H9 (cell line): ENCODE results near the gene TXLNG. TPM values are rescaled to one million over a fixed set of nuclear protein-coding genes. Genes with fewer than 3 reads are reported as not detected.
A peak's percentile ranks its signal among the peaks of the same experiment; 100 is the strongest.

ENCODE experiments used
- DNase-seq: peaks from one replicate; pipeline ENCODE4 v3.0.0-alpha.2; 2017
- H2AFZ ChIP-seq: one replicate; pipeline ENCODE4 v1.6.1; 2013; ENCODE audit warnings: mild to moderate bottlenecking, low read length, control low read depth, moderate library complexity
- H2AK5ac ChIP-seq: 2 replicates; pipeline ENCODE4 v1.6.1; 2013; ENCODE audit warnings: low read length, control low read depth, mixed read lengths; ENCODE audit not compliant: insufficient read length
- H2BK120ac ChIP-seq: one replicate; pipeline ENCODE4 v1.6.1; 2013; ENCODE audit warnings: low read depth, mild to moderate bottlenecking, low read length, control low read depth, inconsistent platforms; ENCODE audit not compliant: poor library complexity, severe bottlenecking
- H2BK12ac ChIP-seq: 2 replicates; pipeline ENCODE4 v1.6.1; 2013; ENCODE audit warnings: low read length, control low read depth, mixed read lengths, low read depth; ENCODE audit not compliant: insufficient read length
- H2BK15ac ChIP-seq: 2 replicates; pipeline ENCODE4 v1.6.1; 2013; ENCODE audit warnings: low read depth, low read length, control low read depth
- H2BK20ac ChIP-seq: one replicate; pipeline ENCODE4 v1.6.1; 2013; ENCODE audit warnings: low read depth, mild to moderate bottlenecking, low read length, control low read depth, inconsistent platforms; ENCODE audit not compliant: poor library complexity, severe bottlenecking
- H2BK5ac ChIP-seq: 2 replicates; pipeline ENCODE4 v1.6.1; 2013; ENCODE audit warnings: low read length, control low read depth, mixed read lengths; ENCODE audit not compliant: insufficient read length
- H3K14ac ChIP-seq: 2 replicates; pipeline ENCODE4 v1.6.1; 2013; ENCODE audit warnings: low read length, control low read depth; ENCODE audit not compliant: insufficient read depth
- H3K18ac ChIP-seq: 2 replicates; pipeline ENCODE4 v1.6.1; 2013; ENCODE audit warnings: low read depth, mild to moderate bottlenecking, mixed read lengths, low read length, control low read depth; ENCODE audit not compliant: insufficient read length
- H3K23ac ChIP-seq: 2 replicates; pipeline ENCODE4 v1.6.1; 2013; ENCODE audit warnings: low read length, control low read depth, mixed read lengths, low read depth; ENCODE audit not compliant: insufficient read length
- H3K23me2 ChIP-seq: 2 replicates; pipeline ENCODE4 v1.6.1; 2013; ENCODE audit warnings: low read depth, mild to moderate bottlenecking, mixed read lengths, low read length, control low read depth; ENCODE audit not compliant: insufficient read length, poor library complexity, severe bottlenecking
- H3K27ac ChIP-seq: 2 replicates; pipeline ENCODE4 v1.5.1; 2013; ENCODE audit warnings: low read length, control low read depth, mixed read lengths, low read depth; ENCODE audit not compliant: insufficient read length
- H3K27me3 ChIP-seq: 2 replicates; pipeline ENCODE4 v1.6.1; 2013; ENCODE audit warnings: low read length, control low read depth, inconsistent platforms; ENCODE audit not compliant: insufficient read depth
- H3K4ac ChIP-seq: 2 replicates; pipeline ENCODE4 v1.6.1; 2013; ENCODE audit warnings: low read depth, mild to moderate bottlenecking, control low read depth, inconsistent platforms, low read length, moderate library complexity
- H3K4me1 ChIP-seq: 2 replicates; pipeline ENCODE4 v1.6.1; 2013; ENCODE audit warnings: low read length, control low read depth, inconsistent platforms; ENCODE audit not compliant: insufficient read depth
- H3K4me2 ChIP-seq: 2 replicates; pipeline ENCODE4 v1.6.1; 2013; ENCODE audit warnings: low read length, control low read depth, mixed read lengths; ENCODE audit not compliant: insufficient read length, insufficient read depth
- H3K56ac ChIP-seq: 2 replicates; pipeline ENCODE4 v1.6.1; 2013; ENCODE audit warnings: low read depth, mild to moderate bottlenecking, mixed read lengths, low read length, control low read depth; ENCODE audit not compliant: insufficient read length
- H3K79me1 ChIP-seq: 2 replicates; pipeline ENCODE4 v1.6.1; 2013; ENCODE audit warnings: low read depth, mild to moderate bottlenecking, moderate library complexity, low read length, control low read depth, inconsistent platforms; ENCODE audit not compliant: insufficient read depth, poor library complexity, severe bottlenecking
- H3K79me2 ChIP-seq: 2 replicates; pipeline ENCODE4 v1.6.1; 2013; ENCODE audit warnings: low read length, control low read depth, inconsistent platforms; ENCODE audit not compliant: insufficient read depth
- H3K9ac ChIP-seq: 2 replicates; pipeline ENCODE4 v1.6.1; 2013; ENCODE audit warnings: low read length, control low read depth, mixed read lengths; ENCODE audit not compliant: insufficient read length; ENCODE audit errors: extremely low read depth
- H3K9me3 ChIP-seq: one replicate; pipeline ENCODE4 v1.6.1; 2013; ENCODE audit warnings: low read depth, low read length, inconsistent platforms; ENCODE audit not compliant: control insufficient read depth
- H3T11ph ChIP-seq: one replicate; pipeline ENCODE4 v1.6.1; 2013; ENCODE audit warnings: mild to moderate bottlenecking, low read length, control low read depth, inconsistent platforms
- H4K20me1 ChIP-seq: one replicate; pipeline ENCODE4 v1.6.1; 2013; ENCODE audit not compliant: control insufficient read depth, insufficient read length, insufficient read depth
- H4K5ac ChIP-seq: 2 replicates; pipeline ENCODE4 v1.6.1; 2013; ENCODE audit warnings: low read depth, mild to moderate bottlenecking, mixed read lengths, low read length, control low read depth; ENCODE audit not compliant: insufficient read length
- H4K8ac ChIP-seq: replicated peaks from 2 replicates; pipeline ENCODE4 v1.6.1; 2013; ENCODE audit warnings: low read length, control low read depth, mixed read lengths, low read depth; ENCODE audit not compliant: insufficient read length
- H4K91ac ChIP-seq: 2 replicates; pipeline ENCODE4 v1.6.1; 2013; ENCODE audit warnings: low read depth, mild to moderate bottlenecking, moderate library complexity, mixed read lengths, low read length, control low read depth; ENCODE audit not compliant: insufficient read length
- H3K27ac Mint-ChIP-seq, 3 experiments: 2 replicates in 2 of 3; 3 replicates in 1 of 3; pipeline ENCODE4 v1.8.0; 2020 to 2021; ENCODE audit warnings: mixed read lengths in 3 of 3, mild to moderate bottlenecking in 1 of 3, moderate library complexity in 1 of 3
- H3K27me3 Mint-ChIP-seq: 2 replicates; pipeline ENCODE4 v1.8.0; 2021; ENCODE audit warnings: low read depth, mild to moderate bottlenecking, moderate library complexity, mixed read lengths
- H3K36me3 Mint-ChIP-seq, 3 experiments: 2 replicates in 2 of 3; 3 replicates in 1 of 3; pipeline ENCODE4 v1.8.0; 2020 to 2021; ENCODE audit warnings: low read depth in 3 of 3, mixed read lengths in 3 of 3; ENCODE audit not compliant: insufficient read depth in 1 of 3
- H3K4me1 Mint-ChIP-seq, 2 experiments: 2 replicates each; pipeline ENCODE4 v1.8.0; 2020; ENCODE audit warnings: mixed read lengths in 2 of 2
- H3K4me3 Mint-ChIP-seq, 2 experiments: 2 replicates in 1 of 2; 3 replicates in 1 of 2; pipeline ENCODE4 v1.8.0; 2020 to 2021; ENCODE audit warnings: mild to moderate bottlenecking in 2 of 2, mixed read lengths in 2 of 2, moderate library complexity in 1 of 2
- H3K9me3 Mint-ChIP-seq, 2 experiments: 2 replicates in 1 of 2; 3 replicates in 1 of 2; pipeline ENCODE4 v1.8.0; 2020; ENCODE audit warnings: mild to moderate bottlenecking in 2 of 2, mixed read lengths in 2 of 2, moderate library complexity in 1 of 2
- CTCF ChIP-seq: fragments of 200-600 bp; sonication (generic); conservative IDR thresholded peaks from 3 replicates; pipeline ENCODE4 v1.8.0; 2021; ENCODE audit warnings: antibody characterized with exemption, mild to moderate bottlenecking
- WGBS: extraction: QIAGEN DNeasy Blood & Tissue Kit; methylation state at CpG from one replicate; pipeline ENCODE4 v1.1.7; 2013; ENCODE audit warnings: missing lambda C conversion rate, low lambda C conversion rate, mixed read lengths; ENCODE audit not compliant: insufficient read length; ENCODE audit errors: extremely low coverage; 5-methylcytosine and 5-hydroxymethylcytosine counted together
- total RNA-seq: library from RNA; stranded (reverse); gene quantifications from 2 replicates; pipeline ENCODE4 v1.2.1, GENCODE V29; 2021

TXLNG gene
- total RNA-seq, 1 experiment from 2014 or later, result 90.7 TPM

GRCh38 chrX:16838202-16839066 lies 52.2 kb downstream of the TXLNG start:
- no peak overlapping the region for H4K91ac ChIP-seq
- H2BK5ac ChIP-seq, result no peak overlapping the region
- H3K27ac ChIP-seq, result no peak overlapping the region
- peaks cover 68 to 97% (median 74%) of the 10 kb centered on the region in 3 experiments for H3K36me3 Mint-ChIP-seq
- H4K5ac ChIP-seq, result no peak overlapping the region
- H4K20me1 ChIP-seq, result no peaks in the 10 kb centered on the region
- no peak overlapping the region for H3T11ph ChIP-seq
- H3K9me3 Mint-ChIP-seq, result no peaks in the 10 kb centered on the region
- no peak overlapping the region for H2BK20ac ChIP-seq
- H3K4ac ChIP-seq, result no peak overlapping the region
- H3K4me2 ChIP-seq, result no peak overlapping the region
- no peak overlapping the region for H2AK5ac ChIP-seq
- peaks cover 2% of the 10 kb centered on the region; the same call in 1 of the 2 replicates for H3K4me1 ChIP-seq
- no peaks in the 10 kb centered on the region for H3K79me2 ChIP-seq
- H3K9me3 ChIP-seq, result no peaks in the 10 kb centered on the region
- no peak overlapping the region for H3K18ac ChIP-seq
- H2BK15ac ChIP-seq, result no peak overlapping the region
- H3K14ac ChIP-seq, result no peak overlapping the region
- peaks cover 41 to 53% of the 10 kb centered on the region in 2 experiments for H3K4me1 Mint-ChIP-seq
- WGBS, result no CpG with 5 or more reads among the region's 11 CpGs
- TF ChIP-seq CTCF, result no peak; the same call in 2 of the 3 replicates
- H2BK120ac ChIP-seq, result no peak overlapping the region
- H3K56ac ChIP-seq, result no peak overlapping the region
- peak; percentile 52 for DNase-seq
- H2AFZ ChIP-seq, result no peak overlapping the region
- no peaks in the 10 kb centered on the region for H3K79me1 ChIP-seq
- H3K23ac ChIP-seq, result no peak overlapping the region
- no peaks in the 10 kb centered on the region for H3K27me3 Mint-ChIP-seq
- H2BK12ac ChIP-seq, result no peak overlapping the region
- no peaks in the 10 kb centered on the region for H3K27me3 ChIP-seq
- H3K23me2 ChIP-seq, result no peaks in the 10 kb centered on the region
- H4K8ac ChIP-seq, result no peak overlapping the region
- no peak overlapping the region for H3K4me3 Mint-ChIP-seq
- H3K27ac Mint-ChIP-seq, result peak overlapping the region; percentile 52 to 97 (median 96); a peak in 5 of 7 replicates
- H3K9ac ChIP-seq, result no peak overlapping the region
